Measurements from ENCODE around the gene LRGUK.
"Not testable (repeated sequence)": the region's sequence is repeated elsewhere in the genome, so short reads cannot be mapped to it uniquely, and the experiment has no call there.

LRGUK gene

GRCh38 chr7:134262322-134262721, 135.2 kb downstream of the LRGUK start:
- DNase-seq = no peak

- DNase-seq = no peak
These were observed 149.8 kb downstream of the LRGUK start for GRCh38 chr7:134276951-134277350.

DNA sequence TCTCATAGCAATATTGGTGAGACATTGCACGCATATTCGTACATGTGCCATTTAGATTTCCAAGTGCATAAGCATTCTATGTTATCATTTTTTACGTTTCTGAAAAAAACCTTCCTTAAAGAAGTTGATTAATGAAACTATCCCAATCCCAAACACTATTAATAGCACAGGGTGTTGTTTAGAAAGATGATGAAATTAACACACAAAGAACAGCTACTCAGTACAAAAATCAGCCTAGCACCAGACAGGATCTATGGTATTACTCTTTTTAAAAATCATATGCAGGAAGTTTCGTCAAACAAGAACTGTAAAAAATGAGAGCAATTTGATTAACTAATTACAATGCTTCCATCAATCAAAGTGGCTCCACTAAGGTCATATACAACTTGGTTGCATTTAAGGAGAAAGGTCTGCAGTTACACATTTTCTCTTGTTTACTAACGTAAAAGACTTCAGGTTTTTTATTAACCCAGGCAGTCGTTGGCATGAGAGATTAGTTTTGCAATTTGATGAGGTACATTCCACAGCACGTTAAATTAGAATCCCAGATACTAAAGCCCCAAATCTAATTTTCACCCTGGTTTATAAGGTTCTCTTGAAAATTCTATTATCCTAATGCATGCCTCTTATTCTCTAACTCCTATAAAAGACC, 151.5 kb downstream of the LRGUK start:
- DNase-seq = no peak

GRCh38 chr7:134279336-134279735, 152.2 kb downstream of the LRGUK start:
- DNase-seq = no peak

- DNase-seq = no peak
These were observed 152.8 kb downstream of the LRGUK start for GRCh38 chr7:134279898-134280297.

DNA sequence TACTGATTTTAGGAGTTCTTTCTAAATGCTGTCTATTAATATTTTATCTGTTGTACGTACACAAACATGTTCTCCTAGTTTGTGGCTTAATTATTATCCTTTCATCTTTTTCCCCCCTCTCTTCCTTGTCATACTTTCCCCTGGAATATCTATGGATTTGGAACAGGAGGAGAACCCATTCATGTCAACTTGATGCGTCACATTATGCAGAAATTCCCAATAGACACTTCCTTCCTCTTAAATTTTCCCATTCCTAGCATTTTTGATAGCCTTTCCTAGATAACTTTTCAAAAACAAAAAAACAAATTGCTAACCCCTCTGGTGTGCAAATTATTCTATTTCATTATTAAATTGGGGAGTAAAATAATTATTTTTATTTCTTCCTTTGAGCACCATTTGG, 153.4 kb downstream of the LRGUK start:
- DNase-seq = no peak

GRCh38 chr7:134284011-134284410, 156.9 kb downstream of the LRGUK start:
- no peak for DNase-seq

DNA sequence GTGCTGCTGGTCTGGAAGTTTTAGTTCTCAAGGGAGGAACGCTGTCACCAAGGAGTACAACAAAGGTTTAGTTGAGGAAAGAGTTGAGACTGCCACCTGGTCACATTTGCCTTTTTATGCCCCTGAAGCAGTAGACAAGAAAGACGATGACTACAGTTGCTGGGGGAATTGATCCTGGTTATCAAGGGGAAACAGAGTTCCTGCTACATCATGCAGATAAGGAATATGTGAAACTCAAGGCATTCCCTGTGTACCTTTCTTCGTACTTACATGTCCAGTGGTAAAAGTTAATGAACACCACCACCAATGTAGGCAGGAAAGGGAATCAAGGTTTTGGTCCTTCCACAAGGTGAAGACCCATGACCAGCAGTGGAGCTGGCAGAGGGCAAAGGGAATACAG, 157.8 kb downstream of the LRGUK start:
- DNase-seq = no peak

- no peak for DNase-seq
These were observed 160.9 kb downstream of the LRGUK start for GRCh38 chr7:134287916-134288659.

GRCh38 chr7:134289423-134289822, 162.3 kb downstream of the LRGUK start:
- no peak for DNase-seq

GRCh38 chr7:134289841-134290240, 162.7 kb downstream of the LRGUK start:
- DNase-seq = no peak

GRCh38 chr7:134290286-134290685, 163.1 kb downstream of the LRGUK start:
- peak; percentile 54 for DNase-seq

DNA sequence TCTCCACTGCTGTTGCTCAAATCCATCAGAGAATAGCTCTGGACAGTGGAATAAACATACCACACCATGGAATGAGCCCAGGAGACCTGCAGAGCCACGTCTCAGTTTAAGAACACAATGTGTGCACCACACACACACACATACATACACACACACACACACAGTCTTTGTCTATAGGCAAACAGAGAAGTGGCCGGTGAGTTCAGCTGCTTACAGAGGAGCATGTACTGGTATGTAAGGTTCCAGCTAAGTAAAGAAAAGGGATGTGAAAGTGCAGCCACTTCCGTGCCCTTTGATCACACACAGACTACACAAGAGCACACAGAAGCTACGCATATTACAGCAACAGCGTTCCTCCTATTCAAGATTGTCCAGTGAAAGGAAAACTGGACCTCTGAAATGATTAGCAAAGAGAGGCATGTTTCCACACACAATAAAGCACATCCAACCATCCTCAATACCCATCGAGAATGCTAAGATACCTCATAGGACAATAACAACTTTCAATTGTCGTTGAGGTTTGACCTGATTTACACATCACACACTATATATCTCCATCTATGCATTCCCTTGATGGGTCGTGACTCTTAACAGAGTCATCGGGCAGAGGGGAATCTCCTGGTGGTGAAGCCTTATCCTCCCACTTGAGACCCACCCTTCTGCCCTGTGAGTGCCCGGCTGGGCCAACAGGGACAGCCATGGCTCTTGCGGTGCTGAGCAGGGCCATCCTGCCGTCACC, 166.0 kb downstream of the LRGUK start:
- no peak for DNase-seq

DNA sequence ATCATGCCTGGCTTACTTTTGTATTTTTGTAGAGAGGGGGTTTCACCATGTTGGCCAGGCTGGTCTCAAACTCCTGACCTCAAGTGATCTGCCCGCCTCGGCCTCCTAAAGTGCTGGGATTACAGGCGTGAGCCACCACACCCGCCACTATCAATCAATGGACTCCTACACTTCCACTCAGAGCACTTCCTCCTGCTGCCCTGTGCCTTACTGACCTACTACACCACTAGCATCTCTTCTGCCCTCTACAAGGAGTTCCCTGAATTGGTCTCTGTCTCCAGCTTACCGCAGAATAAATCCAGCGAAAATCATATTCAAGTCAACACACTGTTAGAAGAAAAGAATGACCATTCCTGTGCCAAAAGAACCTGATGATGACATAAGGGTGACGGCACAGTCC, 168.8 kb downstream of the LRGUK start:
- DNase-seq = not testable (repeated sequence)

DNA sequence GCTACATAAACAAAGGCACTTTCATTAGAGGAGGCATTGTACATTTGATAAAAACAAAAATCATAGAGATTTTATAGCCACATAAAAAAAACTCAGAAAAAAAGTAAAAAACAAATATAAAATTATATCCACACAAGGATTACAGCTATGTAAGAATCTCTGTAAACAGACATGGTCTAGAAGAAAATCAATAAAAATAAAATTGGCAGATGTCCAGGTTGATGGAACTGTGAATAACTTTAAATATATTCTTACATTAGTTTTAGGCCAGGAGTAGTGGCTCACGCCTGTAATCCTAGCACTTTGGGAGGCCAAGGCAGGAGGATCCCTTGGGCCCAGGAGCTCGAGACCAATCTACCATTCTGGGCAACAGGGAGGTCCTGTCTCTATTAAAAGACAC, 170.3 kb downstream of the LRGUK start:
- no peak for DNase-seq

GRCh38 chr7:134298902-134299683, 172.0 kb downstream of the LRGUK start:
- DNase-seq = no peak

GRCh38 chr7:134300988-134301387, 173.8 kb downstream of the LRGUK start:
- no peak for DNase-seq

DNA sequence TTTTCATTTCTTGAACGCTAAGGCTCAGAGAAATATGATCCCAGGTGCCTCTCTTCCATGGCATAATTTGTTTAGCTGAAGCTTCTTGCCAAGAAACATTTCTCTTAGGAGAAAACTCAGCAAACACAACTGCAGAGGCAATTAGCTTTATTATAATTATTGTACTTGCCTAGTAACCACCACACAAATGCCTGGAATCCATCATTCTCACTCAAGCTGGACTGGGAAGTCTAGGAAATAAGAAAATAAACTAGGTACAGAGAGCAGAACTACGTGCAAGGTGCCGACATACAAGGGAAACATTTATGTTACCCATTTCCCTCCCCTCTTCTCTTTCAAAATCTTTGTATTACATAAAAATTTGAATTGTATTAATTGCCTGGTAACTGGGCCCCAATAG, 174.5 kb downstream of the LRGUK start:
- no peak for DNase-seq

GRCh38 chr7:134302120-134302519, 175.0 kb downstream of the LRGUK start:
- no peak for DNase-seq

DNA sequence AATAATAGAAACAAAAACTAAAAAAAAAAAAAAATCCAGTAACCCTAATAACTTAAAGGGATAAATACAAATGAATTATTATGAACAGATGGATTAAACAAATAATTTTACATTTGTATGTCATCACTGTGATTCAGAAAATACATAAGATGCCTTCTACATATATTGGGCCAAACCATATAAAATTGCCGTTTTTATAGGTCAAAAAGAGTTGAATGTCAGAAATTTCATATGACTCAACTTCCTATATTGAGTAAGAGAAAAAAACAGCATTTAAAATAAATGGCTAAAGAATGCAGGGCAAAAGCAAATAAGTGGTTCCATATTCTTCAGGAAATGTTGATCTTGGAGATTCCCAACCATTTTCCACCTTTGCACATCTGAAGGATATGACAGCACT, 180.2 kb downstream of the LRGUK start:
- peak; percentile 28 for DNase-seq

DNA sequence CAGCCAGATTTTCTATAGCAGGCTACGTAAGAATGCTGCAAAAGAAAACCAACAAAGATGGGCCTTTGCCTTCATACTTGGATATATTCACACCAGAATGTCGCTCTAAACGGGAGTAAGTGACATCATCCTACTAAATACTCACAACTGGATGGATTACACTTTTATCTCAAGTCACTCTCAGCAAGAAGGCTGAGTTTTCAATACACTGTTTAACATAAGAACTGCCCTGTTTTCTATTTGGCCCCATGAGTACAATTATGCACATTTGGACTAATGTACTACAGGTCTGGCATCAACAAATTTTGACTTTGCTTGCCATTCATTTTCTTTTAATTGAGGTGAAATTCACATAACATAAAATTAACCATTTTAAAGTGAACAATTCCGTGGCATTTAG, 181.4 kb downstream of the LRGUK start:
- no peak for DNase-seq

DNA sequence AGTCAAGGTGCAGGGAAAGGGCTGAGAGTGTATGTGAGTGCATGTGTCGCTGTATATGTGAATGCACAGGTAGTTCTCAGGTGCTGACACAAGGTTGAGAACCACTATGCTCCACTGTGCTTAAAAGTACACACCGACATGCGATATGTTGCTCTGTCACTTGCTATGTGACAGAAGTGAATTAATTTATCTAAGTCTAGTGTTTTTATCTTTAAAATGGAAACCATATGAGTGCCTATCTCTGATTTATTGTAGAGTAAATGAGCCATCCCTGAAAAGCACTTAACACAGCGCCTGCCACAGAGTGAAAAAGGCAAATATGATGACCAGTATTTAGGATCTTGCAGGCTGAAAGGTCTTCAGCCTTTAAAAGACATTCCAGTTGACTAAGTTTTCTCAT, 184.7 kb downstream of the LRGUK start:
- no peak for DNase-seq

DNA sequence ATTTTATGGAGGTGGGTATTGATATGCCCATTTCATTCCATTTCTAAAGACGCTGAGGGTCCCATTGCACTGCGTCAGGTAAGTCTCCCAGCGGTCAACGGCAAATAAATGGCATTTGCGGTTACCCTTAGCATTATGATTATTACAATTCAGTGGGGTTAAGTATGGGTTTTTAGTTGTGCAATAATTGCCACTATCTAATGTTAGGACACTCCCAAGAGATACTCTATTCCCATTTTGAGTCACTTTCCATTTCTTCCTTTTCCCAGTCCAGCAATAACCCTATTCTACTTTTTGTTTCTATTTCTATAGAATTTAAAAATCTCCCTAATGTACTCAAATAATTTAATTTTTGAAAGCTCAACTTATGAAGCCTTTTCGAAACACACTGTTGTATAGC, 185.6 kb downstream of the LRGUK start:
- DNase-seq = no peak
